Measurements from ENCODE around the gene TMEM63A.

- no peak for TF ChIP-seq CTCF (IDR thresholded peaks at IDR 0.05 in 8 of 11, conservative IDR thresholded peaks at IDR 0.05 in 3 of 11)
- peak; percentile 50 to 69 (median 54) for TF ChIP-seq POLR2AphosphoS5 (IDR thresholded peaks at IDR 0.05)
- TF ChIP-seq POLR2A (IDR thresholded peaks at IDR 0.05), result no peak
Measured at GRCh38 chr1:225849925-225850324, 32.3 kb downstream of the TMEM63A start.

Measured in spleen (tissue), 7 donors.